ENCODE measurements around the gene TMEM121B.

Gene TMEM121B

DNA sequence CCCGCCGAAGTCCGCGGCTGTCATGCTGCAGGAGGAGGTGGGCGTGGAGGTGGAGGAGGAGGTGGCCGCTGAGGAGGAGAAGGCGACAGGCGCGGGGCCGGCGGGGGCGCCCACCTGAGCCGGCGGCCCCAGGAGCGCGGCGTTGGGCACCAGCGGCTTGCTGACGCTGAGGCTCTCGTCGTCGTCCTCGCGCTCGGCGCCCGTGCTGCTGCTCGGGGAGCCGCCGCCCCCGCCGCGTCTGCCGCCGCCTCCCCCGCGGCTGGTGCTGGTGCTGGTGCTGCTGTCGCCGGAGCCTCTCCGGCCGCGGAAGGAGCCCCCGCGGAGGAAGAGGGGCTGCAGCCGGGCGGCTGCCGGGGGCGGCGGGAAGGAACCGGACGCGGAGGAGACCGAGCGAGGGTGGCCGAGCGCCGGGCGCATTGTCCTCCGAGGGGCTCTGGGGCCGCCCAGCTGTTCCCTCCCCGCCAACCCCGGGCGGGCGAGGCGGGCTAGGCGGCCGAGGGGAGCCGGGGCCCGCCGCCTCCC is 388 bp downstream of the TMEM121B start:
- Histone ChIP-seq H3K4me3 (ENCODE audit: low read depth, low read length) (peak overlapping the region; percentile 38), H3K36me3 (replicated peaks) (no peaks in the 10 kb centered on the region), H3K27ac (no peak overlapping the region), H3K27me3 (replicated peaks) (peaks cover 15% of the 10 kb centered on the region)
- TF ChIP-seq, protein P1, sequence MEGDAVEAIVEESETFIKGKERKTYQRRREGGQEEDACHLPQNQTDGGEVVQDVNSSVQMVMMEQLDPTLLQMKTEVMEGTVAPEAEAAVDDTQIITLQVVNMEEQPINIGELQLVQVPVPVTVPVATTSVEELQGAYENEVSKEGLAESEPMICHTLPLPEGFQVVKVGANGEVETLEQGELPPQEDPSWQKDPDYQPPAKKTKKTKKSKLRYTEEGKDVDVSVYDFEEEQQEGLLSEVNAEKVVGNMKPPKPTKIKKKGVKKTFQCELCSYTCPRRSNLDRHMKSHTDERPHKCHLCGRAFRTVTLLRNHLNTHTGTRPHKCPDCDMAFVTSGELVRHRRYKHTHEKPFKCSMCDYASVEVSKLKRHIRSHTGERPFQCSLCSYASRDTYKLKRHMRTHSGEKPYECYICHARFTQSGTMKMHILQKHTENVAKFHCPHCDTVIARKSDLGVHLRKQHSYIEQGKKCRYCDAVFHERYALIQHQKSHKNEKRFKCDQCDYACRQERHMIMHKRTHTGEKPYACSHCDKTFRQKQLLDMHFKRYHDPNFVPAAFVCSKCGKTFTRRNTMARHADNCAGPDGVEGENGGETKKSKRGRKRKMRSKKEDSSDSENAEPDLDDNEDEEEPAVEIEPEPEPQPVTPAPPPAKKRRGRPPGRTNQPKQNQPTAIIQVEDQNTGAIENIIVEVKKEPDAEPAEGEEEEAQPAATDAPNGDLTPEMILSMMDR (IDR thresholded peaks at IDR 0.05; ENCODE audit: low read depth, low read length, missing control alignments), result no peak
- in situ Hi-C loops (cut with HindIII; ENCODE audit: low pct_ligation_motif_present, low sequenced_read_pairs), result no loop called here
- no peak for DNase-seq

DNA sequence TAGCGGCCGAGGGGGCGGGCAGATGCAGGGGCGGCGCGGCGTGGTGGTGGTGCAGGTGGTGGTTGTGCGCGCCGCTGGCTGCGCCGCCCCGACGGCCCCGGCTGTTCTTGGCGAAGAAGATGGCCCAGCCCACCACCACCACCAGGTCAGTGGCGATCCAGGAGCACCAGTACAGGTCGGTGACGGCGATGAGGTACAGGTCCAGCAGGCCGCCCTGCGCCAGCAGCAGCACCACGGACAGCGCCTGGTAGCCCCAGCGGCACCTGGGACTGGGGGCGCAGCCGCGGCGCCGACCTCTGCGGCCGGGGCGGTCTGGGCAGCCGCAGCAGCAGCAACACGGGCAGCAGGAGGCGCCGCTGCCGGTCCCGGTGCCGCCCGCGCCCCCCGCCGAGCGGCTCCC is 879 bp downstream of the TMEM121B start:
- in situ Hi-C loops (cut with HindIII; ENCODE audit: low pct_ligation_motif_present, low sequenced_read_pairs), result no loop called here
- Histone ChIP-seq H3K4me3 (ENCODE audit: low read depth, low read length) (no peak overlapping the region), H3K27me3 (replicated peaks) (peaks cover 15% of the 10 kb centered on the region), H3K27ac (no peak overlapping the region), H3K36me3 (replicated peaks) (no peaks in the 10 kb centered on the region)
- TF ChIP-seq, protein P1 (IDR thresholded peaks at IDR 0.05; ENCODE audit: low read depth, low read length, missing control alignments), result no peak
- no peak for DNase-seq

DNA sequence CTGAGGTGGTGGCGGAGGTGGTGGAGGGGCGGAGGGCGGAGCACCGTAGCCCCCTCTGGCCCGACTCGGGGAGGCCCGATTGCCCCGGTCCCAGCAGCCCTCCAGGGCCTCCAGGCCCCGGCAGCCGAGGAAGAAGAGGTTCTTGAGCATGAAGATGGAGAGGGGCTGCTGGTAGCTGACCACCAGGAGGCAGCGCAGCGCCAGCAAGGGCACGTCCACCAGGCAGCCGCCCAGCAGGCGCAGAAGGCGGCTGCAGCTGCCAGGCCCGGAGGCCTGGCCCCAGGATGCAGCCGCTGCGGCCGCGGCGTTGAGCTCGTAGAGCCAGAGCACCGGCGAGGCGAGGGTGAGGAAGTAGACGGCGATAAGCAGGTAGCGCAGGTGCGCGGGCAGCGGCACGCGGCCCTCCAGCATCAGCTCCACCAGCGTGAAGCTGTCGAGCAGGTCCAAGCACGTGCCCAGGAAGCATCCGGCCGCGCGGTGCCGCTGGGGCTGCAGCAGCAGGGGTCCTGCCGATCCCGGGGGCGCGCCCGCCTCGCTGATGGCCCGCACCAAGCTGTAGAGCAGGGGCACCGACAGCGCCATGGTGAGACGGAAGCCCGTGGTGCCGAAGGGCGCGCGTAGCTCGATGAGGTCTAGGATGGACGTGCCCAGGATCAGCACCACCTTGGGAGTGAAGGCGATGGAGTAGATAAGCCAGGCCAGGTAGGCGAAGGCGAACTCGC is 1.5 kb downstream of the TMEM121B start:
- H3K27me3 ChIP-seq (replicated peaks), result peaks cover 15% of the 10 kb centered on the region
- TF ChIP-seq, protein P1 (IDR thresholded peaks at IDR 0.05; ENCODE audit: low read depth, low read length, missing control alignments), result peak; percentile 44
- no peaks in the 10 kb centered on the region for H3K36me3 ChIP-seq (replicated peaks)
- DNase-seq, result no peak
- no peak overlapping the region for H3K27ac ChIP-seq
- in situ Hi-C loops (cut with HindIII; ENCODE audit: low pct_ligation_motif_present, low sequenced_read_pairs), result no loop called here
- H3K4me3 ChIP-seq (ENCODE audit: low read depth, low read length), result no peak overlapping the region

DNA sequence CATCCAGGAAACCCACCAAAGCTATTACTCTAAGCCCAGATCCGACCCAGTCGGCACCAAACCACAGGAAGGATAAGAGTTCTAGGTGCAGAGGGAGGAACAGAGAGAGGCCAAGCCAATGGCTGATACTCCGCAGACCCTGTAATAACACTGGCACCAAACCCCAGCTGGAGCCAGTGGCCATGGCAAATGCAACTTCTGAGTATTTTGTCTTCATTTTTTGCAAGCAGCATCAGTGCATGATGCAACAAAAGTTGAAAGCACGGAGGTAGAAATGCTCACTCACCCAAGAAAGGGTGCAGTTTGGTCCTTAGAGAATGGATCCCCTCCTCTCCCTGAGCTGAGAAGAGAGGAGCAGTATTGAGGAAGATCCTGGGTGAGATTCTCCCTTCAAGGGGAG is 2.8 kb downstream of the TMEM121B start:
- Histone ChIP-seq H3K27me3 (replicated peaks) (peaks cover 15% of the 10 kb centered on the region), H3K27ac (no peak overlapping the region), H3K4me3 (ENCODE audit: low read depth, low read length) (no peak overlapping the region), H3K36me3 (replicated peaks) (no peaks in the 10 kb centered on the region)
- TF ChIP-seq, protein P1 (IDR thresholded peaks at IDR 0.05; ENCODE audit: low read depth, low read length, missing control alignments), result no peak
- in situ Hi-C loops (cut with HindIII; ENCODE audit: low pct_ligation_motif_present, low sequenced_read_pairs), result no loop called here
- no peak for DNase-seq

DNA sequence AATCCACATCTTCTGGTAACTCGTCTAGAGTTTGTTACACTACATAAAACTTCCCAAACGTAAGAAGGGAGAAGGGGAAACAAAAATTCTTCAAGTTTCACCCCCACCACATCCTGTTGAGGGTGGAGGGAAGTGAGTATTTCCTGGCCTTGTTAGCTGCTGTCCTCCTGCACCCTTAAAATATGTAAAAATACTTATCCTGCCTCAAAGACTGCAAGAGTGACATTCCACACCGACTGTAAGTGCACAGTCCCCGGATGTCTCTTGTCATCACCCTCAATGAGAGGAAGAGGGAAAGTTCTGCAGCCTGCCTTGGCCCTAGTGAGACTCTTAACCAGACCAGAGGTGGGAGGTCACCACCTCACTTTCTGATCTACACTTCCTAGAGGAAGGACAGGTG is 3.3 kb downstream of the TMEM121B start:
- H3K27me3 ChIP-seq (replicated peaks), result peaks cover 15% of the 10 kb centered on the region
- in situ Hi-C loops (cut with HindIII; ENCODE audit: low pct_ligation_motif_present, low sequenced_read_pairs), result no loop called here
- TF ChIP-seq, protein P1 (IDR thresholded peaks at IDR 0.05; ENCODE audit: low read depth, low read length, missing control alignments), result no peak
- H3K27ac ChIP-seq, result no peak overlapping the region
- H3K36me3 ChIP-seq (replicated peaks), result no peaks in the 10 kb centered on the region
- no peak overlapping the region for H3K4me3 ChIP-seq (ENCODE audit: low read depth, low read length)
- no peak for DNase-seq

DNA sequence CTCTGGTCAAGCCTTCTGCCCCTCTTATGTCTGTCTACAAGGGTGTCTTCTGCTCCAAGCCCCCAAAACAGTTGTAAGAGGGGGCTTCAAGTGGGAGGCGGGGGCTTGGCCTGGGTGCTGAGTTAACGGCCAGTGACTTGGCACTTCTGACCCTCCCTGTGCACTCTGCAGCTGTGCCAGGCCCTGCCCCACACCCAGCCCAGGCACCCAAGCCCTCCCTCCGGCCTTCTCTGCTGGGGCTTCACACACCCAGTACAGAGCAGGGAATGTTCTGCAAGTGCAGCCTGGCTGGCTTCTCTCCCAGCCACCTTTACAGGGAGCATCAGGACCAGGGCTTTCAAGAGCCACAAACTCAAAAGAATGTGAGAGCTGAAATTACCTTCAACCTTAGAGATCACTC is 3.8 kb downstream of the TMEM121B start:
- Histone ChIP-seq H3K36me3 (replicated peaks) (no peaks in the 10 kb centered on the region), H3K27me3 (replicated peaks) (peaks cover 15% of the 10 kb centered on the region), H3K27ac (no peak overlapping the region), H3K4me3 (ENCODE audit: low read depth, low read length) (no peak overlapping the region)
- DNase-seq, result no peak
- in situ Hi-C loops (cut with HindIII; ENCODE audit: low pct_ligation_motif_present, low sequenced_read_pairs), result no loop called here
- TF ChIP-seq, protein P1 (IDR thresholded peaks at IDR 0.05; ENCODE audit: low read depth, low read length, missing control alignments), result no peak

Data from brain microvascular endothelial cell (primary cell).